HG02840 (cell line): ENCODE results near the gene ARL8A.
"Not testable (repeated sequence)": the region's sequence is repeated elsewhere in the genome, so short reads cannot be mapped to it uniquely, and the experiment has no call there.

Experiments used
- ATAC-seq: cut with Tn5 transposase; IDR thresholded peaks from one replicate; pipeline ENCODE4 v1.9.1; 2021; ENCODE audit warnings: mild to moderate bottlenecking, moderate library complexity, moderate number of reproducible peaks; ENCODE audit not compliant: unreplicated experiment, low FRiP score

Gene ARL8A

DNA sequence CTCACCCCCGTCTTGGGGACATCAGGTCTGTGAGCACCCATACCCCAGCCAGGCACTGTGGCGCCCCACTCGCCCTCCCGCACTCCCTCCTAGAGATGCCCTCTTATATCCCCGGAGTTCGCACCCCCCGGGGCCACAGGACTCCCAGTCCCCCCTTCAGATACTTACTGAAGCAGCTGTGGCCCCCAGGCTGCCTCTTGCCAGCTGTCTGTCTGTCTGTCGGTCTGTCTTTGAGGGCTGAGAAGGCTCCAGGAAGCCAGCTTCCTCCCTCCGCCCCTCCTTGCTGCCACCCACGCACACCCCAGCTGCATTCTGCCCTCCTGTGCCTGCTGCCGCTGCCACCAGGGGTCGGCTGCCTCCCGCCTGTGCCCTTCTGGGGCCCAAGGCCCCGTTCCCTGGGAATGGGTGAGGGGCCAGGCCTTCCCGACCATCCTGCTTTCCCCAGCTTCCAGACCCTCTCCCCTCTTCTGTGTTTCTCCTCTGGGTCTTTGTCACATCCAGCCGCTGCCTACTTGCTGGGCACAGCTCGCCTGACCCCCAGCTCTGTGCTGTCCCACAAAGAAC is 15.9 kb upstream of the ARL8A start, which contains the start of gene PTPN7:
TSS of gene PTPN7 (minus strand) at position 226 of the 564 bp plus-strand sequence. CDS start 1,200 bp downstream, outside the sequence.
- no peak for ATAC-seq

DNA sequence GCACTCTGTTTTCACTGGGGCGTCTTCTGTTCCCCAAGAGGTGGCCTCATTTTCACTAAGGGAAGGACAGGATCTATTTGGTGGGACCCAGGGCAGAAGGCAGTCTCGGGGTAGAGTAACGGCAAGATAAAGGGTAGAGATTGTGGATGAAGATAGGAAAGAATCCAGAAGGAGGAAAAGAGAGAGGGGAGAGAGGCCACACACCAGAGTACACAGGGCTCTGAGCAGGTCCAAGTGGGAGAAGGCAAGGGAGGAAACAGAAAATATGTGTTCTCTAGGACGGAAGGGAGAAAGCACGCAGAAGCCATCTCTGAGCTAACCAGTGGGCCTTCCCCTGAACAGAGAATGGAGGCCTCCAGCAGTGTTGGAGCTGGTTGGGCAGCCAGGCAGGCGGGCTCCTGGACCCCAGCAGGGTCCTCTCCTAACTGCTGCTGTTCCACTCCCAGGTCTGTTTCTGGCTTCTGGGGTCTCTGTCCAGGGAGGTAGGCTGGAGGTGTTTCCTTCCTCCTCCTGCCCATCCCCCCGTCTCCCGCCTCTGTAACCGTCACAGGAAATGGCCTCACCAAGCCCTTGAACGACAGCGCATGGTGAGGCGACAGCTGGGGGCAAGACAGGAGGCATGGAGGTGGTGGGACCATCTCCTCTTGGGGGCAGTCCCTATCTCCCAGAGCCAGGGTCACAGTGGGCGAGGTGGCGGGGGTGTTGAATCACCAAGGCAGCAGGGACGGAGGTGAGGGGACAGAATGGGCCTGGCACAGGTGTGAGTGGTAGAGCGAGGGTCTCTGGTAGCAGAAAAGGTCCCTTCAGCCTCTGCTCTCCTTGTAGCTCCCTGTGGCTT is 15.2 kb upstream of the ARL8A start:
- ATAC-seq, result no peak

DNA sequence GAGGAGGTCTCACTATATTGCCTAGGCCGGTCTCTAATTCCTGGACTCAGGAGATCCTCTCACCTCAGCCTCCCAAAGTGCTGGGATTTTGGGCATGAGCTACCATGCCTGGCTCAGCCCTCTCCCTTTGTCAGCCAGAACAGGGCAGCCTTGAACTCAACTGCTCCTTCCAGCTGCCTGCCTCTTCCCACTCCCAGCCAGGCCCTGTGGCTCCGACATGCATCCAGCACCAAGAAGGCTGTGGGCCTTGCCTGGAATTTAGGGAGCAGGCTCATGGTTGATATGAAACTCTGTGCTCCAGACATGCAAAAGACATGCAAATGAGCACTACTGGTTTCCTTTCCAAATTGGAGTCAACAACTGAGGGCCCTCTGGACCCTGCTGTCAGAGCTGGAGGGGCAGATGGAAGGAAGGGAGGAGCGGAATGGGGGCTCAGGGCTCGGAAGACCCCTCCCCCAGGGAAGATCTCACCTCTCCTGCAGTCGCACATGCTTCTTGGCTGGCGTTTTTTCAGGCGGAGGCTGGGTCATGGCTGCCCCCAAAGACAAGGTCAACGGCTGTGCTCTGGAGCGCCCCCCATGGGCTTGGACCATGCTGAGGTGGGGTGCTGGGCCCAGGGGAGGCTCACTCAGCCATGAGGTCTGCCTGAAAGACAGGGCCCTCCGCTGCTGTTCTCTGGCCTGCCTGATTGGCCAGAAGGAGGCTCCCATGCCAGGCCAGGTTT is 14.4 kb upstream of the ARL8A start:
- ATAC-seq, result no peak

DNA sequence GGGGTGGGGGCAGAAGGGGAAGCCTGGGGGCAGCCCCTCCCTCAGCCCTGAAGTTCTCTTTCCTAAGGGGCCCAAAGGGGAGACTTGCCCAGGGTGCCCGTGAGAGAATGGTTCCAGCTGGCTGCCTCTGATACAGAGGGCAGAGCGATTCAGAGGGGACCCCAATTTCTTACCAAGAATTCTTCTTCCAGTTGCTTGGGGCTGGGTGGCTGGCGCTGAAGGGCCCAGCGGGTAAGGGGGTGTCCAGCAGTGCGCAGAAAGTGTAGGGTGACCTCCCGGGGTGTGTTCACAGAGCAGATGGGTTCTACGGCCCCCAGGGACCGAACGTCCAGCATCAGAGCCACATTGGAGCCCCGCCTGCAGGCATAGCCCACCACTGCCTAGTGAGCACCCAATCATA is 13.4 kb upstream of the ARL8A start:
- ATAC-seq, result no peak

DNA sequence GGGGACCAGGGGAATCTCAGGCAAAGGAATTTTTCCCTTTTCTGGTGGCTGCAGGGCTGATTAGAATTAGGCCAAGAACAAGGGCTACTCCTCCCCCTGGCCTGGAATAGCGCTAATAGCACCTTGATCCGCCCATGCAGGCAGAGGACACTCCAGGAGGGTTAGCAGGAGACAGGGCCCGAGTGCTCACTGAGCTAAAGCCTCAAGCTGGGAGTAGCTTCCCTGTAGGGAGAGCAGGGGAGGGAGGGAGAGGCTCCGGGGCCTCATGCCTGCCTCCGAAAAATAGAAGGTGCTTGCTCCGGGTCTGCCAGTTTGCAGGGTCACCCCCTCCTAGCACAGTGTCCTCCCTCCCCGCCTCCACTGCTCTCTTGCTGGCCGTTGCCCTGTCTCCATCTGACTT is 12.1 kb upstream of the ARL8A start:
- no peak for ATAC-seq

DNA sequence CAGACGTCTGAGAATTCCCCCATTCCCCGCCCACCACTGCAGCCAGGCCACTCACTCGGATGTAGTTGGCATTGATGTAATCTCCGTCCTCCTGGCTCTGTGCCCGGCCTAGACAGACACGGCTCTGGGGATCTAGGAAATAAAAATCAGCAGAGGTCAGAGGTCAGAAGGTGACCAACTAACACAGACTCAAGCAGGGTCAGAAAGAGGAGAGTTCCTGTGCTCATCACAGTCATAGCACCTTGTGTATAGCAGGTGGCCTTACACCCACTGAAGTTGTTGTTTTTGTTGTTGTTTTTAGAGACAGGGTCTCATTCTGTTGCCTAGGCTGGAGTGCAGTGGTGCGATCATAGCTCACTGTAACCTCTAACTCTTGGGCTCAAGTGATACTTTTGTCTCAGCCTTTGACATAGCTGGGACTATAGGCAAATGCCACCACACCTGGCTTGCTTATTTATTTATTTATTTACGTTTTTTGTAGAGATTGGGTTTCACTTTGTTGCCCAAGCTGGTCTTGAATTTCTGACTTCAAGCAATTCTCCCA is 11.0 kb upstream of the ARL8A start:
- no peak for ATAC-seq

DNA sequence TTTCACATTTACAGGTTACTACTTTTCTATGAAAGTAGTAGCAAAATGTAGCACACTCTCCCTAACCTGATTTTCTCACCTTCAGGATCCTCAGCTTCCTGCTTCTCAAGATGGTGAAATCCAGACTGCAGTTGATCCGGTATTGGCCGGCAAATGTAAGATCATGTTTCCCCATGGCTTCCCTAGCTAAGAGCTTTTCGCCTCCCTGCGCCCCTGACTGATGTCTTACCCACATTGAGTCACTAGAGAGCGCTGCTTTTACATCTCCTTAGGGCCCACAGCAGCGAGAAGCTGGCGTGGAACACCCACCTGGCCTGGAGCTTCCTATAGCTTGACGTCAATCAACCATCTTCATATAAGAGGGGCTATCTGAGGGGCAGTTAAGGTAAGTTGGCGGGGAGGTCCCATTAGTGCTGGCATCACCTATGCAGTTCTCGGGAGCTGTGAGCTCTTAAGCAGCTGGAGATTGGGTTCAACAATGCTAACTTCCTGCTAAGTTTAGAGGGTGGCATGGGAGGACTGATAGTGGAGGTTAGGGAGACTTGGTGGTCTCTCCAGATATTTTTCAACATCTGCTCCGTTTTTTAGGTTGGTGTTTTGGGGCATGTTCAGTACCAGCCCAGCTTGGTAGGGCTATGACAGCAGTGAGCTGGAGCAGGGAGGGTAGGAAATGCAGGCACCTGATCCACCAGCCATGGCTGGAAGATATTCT is 10.4 kb upstream of the ARL8A start:
- ATAC-seq, result no peak

DNA sequence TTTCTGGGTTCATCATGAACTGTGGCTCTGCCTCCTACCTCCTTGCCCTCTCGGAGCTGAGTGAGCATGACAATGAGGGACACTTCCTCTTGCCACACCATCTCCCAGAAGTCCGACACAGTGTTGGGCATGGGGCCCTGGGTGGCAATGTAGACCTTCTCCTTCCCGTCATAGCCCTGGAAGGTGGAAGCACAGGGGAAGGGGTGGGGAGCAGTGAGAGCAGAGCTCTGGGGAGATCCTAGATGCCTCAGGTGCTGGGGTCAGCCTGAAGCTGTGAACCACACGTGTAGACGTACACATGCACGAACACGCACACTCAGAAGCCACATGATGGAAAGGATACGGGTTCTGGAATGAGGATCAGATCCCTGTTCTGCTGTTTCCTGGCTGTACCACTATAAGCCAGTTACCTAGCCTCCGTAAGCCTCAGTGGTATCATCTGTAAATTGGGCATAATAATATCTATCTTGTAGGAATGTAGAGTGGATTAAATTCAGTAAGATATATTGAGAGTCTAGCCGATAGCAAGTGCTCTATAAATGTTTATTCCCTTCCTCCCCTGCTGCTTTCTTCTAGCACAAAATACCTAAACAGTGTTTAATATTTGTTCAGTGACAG is 9.7 kb upstream of the ARL8A start:
- no peak for ATAC-seq

DNA sequence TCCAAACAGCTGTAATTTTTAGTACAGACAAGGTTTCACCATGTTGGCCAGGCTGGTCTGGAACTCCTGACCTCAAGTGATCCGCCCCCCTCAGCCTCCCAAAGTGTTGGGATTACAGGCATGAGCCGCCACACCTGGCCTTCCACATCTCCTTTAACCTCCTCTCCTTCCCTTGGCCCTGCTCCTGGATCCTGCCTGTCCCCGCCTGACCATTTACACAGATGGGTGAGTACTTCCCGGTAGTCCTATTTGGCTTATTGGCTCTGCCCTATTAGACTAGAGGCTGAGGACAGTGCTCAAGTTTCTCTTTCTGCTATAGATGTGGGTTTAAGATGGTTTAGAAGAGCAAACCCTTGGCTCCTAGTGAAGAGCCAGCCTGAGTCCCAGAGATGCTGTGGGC is 8.7 kb upstream of the ARL8A start:
- ATAC-seq, result no peak

DNA sequence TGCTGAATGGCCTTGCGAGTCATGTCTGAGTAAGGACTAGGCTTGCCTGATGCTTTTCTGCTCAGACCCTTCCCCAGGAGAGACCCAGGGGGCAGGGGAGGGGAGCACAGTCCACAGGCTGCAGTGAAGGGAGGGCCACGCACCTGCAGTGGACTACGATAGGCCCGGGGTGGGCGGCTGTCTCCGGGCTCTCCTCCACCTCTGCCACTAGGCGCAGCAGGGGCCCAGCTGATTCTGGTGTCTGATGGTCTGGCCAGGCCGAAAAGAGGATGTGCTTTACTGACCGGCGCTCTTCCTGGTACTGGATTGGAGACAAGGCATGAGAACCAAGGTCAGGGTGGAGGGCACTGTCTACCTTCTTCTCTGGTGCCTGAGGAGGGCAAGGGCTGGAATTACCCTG is 7.9 kb upstream of the ARL8A start:
- ATAC-seq, result no peak

DNA sequence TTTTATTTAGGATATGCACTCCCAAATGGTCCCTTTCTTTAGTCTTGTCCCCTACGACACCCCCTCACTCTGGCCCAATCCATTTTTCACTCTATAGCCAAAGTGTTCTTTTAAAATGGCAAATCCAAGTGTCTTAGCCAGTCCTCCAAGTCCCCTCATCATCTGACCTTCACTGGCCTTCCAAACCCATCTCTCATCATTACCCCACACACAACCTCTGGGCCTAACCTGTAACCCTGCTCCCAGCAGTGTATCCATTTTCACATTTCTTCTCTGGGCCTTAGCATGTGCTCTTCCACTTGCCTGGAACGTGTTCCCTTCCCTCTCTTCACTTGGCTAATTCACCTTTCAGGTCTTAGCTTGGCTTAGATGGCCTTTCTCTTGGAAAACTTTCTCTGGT is 6.5 kb upstream of the ARL8A start:
- no peak for ATAC-seq

DNA sequence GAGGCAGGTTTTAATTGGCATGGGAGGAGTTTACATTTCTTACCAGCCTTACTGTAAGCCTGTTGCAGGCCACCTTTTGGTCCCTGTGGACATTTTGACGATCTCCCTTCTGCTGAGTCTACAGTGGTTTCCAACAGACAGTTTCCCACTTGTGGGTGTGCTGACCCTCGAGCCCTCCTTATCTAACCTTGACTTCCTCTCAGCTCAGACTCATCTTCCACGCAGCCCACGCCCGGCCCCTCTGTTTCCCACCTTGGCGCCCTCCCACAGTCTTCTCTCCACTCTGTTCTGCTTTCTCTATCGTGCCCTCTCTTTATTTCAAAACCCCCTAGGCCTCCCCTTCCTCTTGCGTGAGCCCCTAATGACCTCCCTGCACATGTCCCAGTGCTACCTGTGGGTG is 6.1 kb upstream of the ARL8A start:
- ATAC-seq, result no peak

DNA sequence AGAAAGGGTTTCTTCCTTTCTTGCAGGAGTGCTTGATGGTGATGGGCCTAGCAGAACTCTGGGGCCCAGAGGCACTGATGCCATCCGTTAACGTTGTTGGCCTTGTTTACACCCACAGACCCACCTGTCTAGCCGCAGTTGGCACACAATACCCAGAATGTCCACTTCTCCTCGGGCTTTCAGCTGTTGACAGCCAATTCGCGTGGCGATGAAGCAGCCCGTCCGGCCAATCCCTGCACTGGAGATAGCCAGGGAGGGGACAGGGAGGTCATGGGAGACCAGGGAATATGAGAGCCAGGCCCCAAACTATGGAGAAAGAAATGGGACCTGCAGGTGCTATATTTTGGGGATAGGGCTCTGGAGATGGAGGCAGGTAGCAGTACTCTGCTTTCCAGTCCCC is 5.7 kb upstream of the ARL8A start:
- no peak for ATAC-seq

DNA sequence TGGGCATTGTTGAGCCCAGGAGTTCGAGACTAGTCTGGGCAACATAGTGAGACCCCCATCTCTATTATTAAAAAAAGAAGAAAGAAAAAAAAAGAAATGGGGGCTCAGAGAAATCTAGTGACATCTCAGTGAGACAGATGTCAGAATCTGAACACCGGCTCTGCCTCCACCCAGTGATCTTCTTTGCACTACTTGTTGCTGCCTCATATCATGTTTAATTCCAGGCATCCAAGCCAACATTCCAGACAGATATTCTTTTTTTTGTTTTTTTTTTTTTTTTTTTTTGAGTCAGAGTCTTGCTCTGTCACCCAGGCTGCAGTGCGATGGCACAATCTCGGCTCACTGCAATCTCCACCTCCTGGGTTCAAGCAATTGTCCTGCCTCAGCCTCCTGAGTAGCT is 5.0 kb upstream of the ARL8A start:
- no peak for ATAC-seq

DNA sequence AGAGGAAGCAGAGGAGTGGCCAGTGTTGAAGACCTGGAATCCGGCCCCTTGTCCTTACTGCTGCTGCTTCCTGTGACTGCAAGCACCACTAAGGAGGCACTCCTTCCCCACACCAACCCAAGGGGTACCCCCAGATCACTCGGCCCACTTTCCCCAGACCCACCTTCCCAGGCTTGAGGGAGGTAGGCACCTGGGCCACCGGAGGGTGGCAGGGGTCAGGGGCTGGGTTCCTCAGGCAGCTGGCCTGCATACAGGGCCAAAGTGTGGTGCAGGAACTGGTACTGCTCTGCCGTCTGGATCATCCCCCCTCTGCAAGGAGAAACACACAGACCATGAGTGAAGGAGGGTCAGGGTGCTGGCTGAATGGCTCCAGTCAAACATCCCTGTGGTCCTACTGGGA is 3.9 kb upstream of the ARL8A start:
- no peak for ATAC-seq

DNA sequence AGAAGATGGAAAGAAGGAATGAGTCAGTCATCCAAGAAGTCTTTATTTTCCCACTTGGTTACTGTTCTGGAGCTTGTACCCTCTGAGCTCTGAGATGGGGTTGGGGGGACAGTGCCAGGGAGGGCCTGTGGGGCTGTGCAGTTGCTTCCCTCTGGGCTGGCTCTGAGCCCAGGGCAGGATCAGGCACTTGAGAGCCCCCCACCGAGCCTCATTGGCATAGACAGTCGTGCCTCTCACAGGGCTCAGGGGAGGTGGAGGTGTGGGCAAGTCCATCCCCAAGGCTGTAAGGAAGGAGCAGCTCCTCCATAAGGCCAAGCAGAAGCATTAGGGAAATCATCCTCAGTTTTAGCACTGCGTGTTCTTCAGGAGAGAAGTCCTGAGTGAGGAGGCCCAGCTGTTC is 2.5 kb upstream of the ARL8A start:
- no peak for ATAC-seq

DNA sequence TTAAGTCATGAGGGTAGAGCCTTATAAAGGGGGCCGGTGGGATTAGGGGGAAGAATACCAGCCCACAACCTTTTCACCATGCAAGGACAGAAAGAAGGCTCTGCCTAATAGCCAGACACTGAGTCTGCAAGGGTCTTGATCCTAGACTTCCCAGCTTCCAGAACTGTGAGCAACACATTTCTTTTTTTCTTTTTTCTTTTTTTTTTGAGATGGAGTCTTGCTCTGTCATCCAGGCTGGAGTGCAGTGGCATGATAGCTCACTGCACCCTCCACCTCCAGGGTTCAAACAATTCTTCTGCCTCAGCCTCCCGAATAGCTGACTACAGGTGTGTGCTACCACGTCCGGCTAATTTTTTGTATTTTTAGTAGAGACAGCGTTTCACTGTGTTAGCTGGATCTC is 1.7 kb upstream of the ARL8A start:
- ATAC-seq, result no peak

DNA sequence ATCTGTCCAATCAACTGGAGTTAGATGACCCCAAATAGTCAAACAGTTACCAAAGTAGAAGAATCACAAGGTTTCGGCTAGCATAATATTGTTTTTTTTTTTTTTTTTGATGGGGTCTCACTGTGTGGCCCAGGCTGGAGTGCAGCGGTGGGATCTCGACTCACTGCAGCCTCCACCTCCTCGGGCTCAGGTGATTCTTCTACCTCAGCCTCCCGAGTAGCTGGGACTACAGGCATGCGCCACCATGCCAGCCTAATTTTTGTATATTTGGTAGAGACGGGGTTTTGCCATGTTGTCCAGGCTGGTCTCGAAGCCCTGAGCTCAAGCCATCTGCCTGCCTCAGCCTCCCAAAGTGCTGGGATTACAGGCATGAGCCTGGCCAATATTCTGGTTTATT is 1.2 kb upstream of the ARL8A start:
- not testable (repeated sequence) for ATAC-seq

DNA sequence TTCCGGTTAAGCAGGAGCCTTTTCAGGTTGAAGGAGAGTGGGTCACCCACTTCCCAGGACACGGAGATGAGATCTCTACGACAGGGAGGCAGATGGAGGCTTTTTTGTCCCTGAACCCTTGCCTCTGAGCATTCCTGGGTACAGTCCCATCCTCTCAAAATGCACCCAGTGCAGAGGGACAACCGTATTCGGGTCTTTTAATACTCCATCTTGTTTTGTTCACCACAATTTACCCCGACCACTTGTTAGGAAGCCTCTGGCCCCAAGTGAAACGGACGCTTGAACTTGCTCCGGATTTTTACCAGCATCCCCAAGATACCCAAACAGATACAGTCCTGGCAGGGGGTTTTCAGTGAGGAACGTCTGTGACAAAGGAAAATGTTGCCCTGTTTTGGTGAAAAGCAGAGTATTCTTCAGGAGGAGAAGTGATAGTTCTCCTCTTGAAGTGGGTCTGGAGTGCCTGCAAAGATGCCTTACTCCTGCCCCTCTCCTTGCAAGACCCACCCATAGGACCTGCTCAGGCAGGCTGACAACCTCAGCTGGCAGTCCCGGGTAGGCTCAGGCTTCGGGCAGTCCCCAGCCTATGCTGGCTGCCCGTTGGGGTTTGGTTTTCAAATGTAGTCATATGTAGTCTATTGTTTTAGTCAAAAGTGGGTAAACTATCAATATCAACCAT is 669 bp upstream of the ARL8A start:
- no peak for ATAC-seq
